ENCODE data around the gene TMSB15C. TPM values are rescaled to one million over a fixed set of nuclear protein-coding genes. Genes with fewer than 3 reads are reported as not detected.
"Not testable (repeated sequence)": the region's sequence is repeated elsewhere in the genome, so short reads cannot be mapped to it uniquely, and the experiment has no call there.

TMSB15C gene
- total and polyA plus RNA-seq, 8 donors: 1.0 to 28.6 (median 24.8) TPM

- Histone ChIP-seq H3K4me3 (no peak overlapping the region), H3K36me3 (no peaks in the 10 kb centered on the region), H3K27me3 (no peaks in the 10 kb centered on the region), H3K9me3 (no peaks in the 10 kb centered on the region), H3K4me1 (no peaks in the 10 kb centered on the region), H3K27ac (no peak overlapping the region)
- no peak for ATAC-seq
- no peak for DNase-seq
- intact Hi-C loops (cut with DNase I): no loop called here
- TF ChIP-seq CTCF (IDR thresholded peaks at IDR 0.05): no peak
Observed at GRCh38 chrX:104084534-104085277, 8.7 kb upstream of the TMSB15C start.

- TF ChIP-seq CTCF (IDR thresholded peaks at IDR 0.05): no peak
- H3K9me3 ChIP-seq: no peaks in the 10 kb centered on the region
- intact Hi-C loops (cut with DNase I): no loop called here
- no peaks in the 10 kb centered on the region for H3K36me3 ChIP-seq
- H3K4me3 ChIP-seq: no peak overlapping the region
- ATAC-seq: no peak
- no peaks in the 10 kb centered on the region for H3K4me1 ChIP-seq
- no peak for DNase-seq
- no peak overlapping the region for H3K27ac ChIP-seq
- H3K27me3 ChIP-seq: no peaks in the 10 kb centered on the region
Observed at GRCh38 chrX:104084063-104084462, 8.0 kb upstream of the TMSB15C start.

GRCh38 chrX:104077854-104078253, 1.8 kb upstream of the TMSB15C start:
- H3K27me3 ChIP-seq; H3K9me3 ChIP-seq; ATAC-seq; H3K27ac ChIP-seq; intact Hi-C loops (cut with DNase I); H3K4me3 ChIP-seq; H3K4me1 ChIP-seq; H3K36me3 ChIP-seq; DNase-seq: not testable (repeated sequence)

GRCh38 chrX:104062636-104063035, 13.4 kb downstream of the TMSB15C start:
- H3K27ac ChIP-seq; ATAC-seq; DNase-seq; H3K36me3 ChIP-seq; H3K4me3 ChIP-seq; H3K4me1 ChIP-seq; intact Hi-C loops (cut with DNase I); H3K9me3 ChIP-seq; H3K27me3 ChIP-seq: not testable (repeated sequence)

- H3K4me3 ChIP-seq; H3K36me3 ChIP-seq; intact Hi-C loops (cut with DNase I); H3K27me3 ChIP-seq; DNase-seq; H3K27ac ChIP-seq; H3K9me3 ChIP-seq; H3K4me1 ChIP-seq: not testable (repeated sequence)
- ATAC-seq: peak; percentile 51
Observed at GRCh38 chrX:104054956-104055355, 21.1 kb downstream of the TMSB15C start.

DNA sequence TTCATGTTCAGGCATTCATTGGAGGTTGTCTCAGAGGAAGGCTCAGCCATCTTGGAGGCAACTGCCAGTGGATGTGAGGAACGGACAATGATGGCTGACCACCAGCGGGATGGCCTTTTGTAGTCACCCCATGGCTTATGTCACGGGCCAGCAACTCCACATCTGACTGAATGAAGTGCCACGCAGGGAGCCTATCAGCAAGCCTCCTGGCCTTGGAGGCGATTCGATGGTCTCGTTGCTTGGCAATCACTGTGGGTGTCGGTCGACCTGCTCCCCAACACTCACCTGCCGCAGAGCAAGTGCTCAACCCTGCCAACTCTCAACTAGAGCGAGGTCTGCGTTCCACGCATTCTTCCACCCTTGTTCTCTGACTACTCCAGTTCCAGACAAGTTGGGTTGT, 28.9 kb downstream of the TMSB15C start:
- no peaks in the 10 kb centered on the region for H3K36me3 ChIP-seq
- TF ChIP-seq CTCF (IDR thresholded peaks at IDR 0.05): no peak
- H3K9me3 ChIP-seq: no peaks in the 10 kb centered on the region
- H3K4me1 ChIP-seq: no peaks in the 10 kb centered on the region
- ATAC-seq (no peak), DNase-seq (no peak)
- no peaks in the 10 kb centered on the region for H3K27me3 ChIP-seq
- H3K4me3 ChIP-seq: no peak overlapping the region
- intact Hi-C loops (cut with DNase I): no loop called here
- no peak overlapping the region for H3K27ac ChIP-seq

- DNase-seq (no peak), ATAC-seq (no peak)
- Histone ChIP-seq H3K4me3 (no peak overlapping the region), H3K9me3 (no peaks in the 10 kb centered on the region), H3K27ac (no peak overlapping the region), H3K4me1 (no peaks in the 10 kb centered on the region), H3K27me3 (no peaks in the 10 kb centered on the region), H3K36me3 (no peaks in the 10 kb centered on the region)
- intact Hi-C loops (cut with DNase I): no loop called here
- no peak for TF ChIP-seq CTCF (IDR thresholded peaks at IDR 0.05)
Observed at GRCh38 chrX:104045642-104046041, 30.4 kb downstream of the TMSB15C start.
